KG1 (cell line): ENCODE results near the gene PGAP3.
"Not testable (repeated sequence)": the region's sequence is repeated elsewhere in the genome, so short reads cannot be mapped to it uniquely, and the experiment has no call there.

ENCODE experiments used
- DNase-seq: peaks from one replicate; lab custom pipeline; 2025; lab: John Stamatoyannopoulos, UW

Gene PGAP3

DNA sequence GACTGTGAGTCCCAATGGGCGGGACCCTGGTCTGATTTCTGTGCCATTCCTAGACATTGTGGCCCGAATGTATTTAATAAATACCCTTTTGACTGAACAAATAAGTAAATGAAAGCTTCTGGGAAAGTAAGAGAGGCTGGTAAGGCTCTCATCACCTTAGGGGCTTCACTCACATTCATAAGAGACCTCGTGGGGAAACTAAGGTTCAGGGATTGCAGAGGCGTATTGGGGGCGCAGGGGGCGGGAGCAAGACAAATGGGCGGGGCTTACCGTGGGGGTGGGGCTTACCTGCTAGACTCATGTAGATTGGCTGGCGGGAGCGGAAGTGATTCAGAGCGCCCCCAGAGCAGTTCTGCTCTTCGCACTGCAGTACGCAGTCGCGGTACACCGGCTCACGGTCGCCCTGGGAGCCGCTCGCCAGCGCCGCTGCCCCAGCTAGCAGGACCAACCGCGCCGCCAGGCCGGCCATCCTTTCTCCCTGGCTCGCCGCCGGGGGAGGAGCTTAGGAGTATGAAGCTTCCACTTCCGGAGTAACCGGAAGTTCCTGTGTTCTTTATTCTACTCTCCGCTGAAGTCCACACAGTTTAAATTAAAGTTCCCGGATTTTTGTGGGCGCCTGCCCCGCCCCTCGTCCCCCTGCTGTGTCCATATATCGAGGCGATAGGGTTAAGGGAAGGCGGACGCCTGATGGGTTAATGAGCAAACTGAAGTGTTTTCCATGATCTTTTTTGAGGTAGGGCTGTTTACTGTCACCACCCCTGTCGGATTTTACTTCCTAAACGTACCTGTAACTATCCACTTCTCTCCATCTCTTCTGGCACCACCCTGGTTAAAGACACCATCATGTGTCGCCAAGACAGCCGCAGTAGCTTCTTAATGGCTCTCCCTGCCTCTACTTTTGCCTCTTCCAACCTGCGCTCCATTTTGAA is at the start of gene PGAP3:
PGAP3 (minus strand) TSS at position 512 of the 929 bp plus-strand sequence; CDS start at position 469, 43 bp downstream.
- DNase-seq, result peak; percentile 87

DNA sequence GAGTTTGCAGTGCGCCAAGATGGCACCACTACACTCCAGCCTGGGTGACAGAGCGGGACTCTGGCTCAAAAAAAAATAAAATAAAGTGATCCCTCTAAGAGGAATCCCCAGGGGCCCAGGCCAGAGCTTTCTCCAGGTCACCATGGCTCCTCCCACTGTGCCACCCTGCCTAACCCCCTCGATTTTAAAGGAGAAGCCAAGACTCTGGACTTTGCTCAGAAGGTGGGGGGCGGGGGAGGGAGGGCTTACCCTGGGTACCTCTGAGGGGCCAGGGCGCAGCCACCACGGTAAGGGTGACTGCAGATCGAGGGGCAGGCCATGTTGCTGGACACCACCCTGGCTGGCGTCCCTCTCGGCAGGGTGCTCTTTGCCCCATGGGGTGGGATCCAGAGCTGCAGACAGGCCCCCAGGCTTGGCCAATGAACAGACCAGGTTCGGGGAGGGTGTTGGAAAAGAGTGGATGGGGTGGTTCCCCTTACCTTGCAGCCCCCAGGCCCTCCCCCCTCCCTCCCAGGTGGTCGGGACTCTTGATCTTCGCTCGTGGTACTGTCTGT is 49.4 kb upstream of the PGAP3 start:
- no peak for DNase-seq

- no peak for DNase-seq
Measured at GRCh38 chr17:39736319-39737165, 48.7 kb upstream of the PGAP3 start.

DNA sequence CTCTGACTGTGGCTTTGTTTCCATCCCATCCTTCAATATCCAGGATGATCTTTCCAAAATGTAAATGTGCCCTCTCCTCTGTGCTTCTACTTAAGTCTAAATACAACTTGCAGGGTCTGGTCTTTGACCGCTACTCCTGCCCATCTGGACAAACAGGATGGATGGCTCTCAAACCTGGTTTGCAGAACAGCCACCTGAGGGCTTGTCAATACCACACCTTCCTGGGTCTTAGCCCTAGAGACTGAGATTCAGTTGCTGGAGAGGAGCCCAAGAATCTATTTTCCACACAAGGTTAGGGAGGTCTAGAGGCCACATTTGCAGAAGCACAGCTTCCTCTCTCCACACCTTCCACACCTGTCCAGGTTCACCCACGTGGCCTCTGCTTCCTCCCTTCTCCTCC is 48.0 kb upstream of the PGAP3 start:
- no peak for DNase-seq

- no peak for DNase-seq
Measured at GRCh38 chr17:39732586-39732985, 44.7 kb upstream of the PGAP3 start.

- peak; percentile 52 for DNase-seq
Measured at GRCh38 chr17:39730095-39730921, 42.5 kb upstream of the PGAP3 start, which contains the start of gene MIEN1. TSS of gene MIEN1 (minus strand) at chr17:39730532. CDS start at chr17:39730495, 37 bp downstream.

- DNase-seq, result no peak
Measured at GRCh38 chr17:39729280-39729851, 41.5 kb upstream of the PGAP3 start.

DNA sequence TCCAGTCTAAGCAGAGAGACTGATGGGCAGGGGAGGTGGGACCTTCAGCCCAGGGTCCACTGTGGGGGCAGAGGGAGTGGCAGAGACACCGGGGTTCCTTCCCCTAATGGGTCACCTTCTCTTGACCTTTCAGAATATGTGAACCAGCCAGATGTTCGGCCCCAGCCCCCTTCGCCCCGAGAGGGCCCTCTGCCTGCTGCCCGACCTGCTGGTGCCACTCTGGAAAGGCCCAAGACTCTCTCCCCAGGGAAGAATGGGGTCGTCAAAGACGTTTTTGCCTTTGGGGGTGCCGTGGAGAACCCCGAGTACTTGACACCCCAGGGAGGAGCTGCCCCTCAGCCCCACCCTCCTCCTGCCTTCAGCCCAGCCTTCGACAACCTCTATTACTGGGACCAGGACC is 39.7 kb upstream of the PGAP3 start:
- no peak for DNase-seq

GRCh38 chr17:39726617-39727016 is 38.8 kb upstream of the PGAP3 start:
- no peak for DNase-seq

GRCh38 chr17:39725923-39726322 is 38.1 kb upstream of the PGAP3 start:
- DNase-seq, result not testable (repeated sequence)

DNA sequence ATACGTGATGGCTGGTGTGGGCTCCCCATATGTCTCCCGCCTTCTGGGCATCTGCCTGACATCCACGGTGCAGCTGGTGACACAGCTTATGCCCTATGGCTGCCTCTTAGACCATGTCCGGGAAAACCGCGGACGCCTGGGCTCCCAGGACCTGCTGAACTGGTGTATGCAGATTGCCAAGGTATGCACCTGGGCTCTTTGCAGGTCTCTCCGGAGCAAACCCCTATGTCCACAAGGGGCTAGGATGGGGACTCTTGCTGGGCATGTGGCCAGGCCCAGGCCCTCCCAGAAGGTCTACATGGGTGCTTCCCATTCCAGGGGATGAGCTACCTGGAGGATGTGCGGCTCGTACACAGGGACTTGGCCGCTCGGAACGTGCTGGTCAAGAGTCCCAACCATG is 36.9 kb upstream of the PGAP3 start:
- no peak for DNase-seq

DNA sequence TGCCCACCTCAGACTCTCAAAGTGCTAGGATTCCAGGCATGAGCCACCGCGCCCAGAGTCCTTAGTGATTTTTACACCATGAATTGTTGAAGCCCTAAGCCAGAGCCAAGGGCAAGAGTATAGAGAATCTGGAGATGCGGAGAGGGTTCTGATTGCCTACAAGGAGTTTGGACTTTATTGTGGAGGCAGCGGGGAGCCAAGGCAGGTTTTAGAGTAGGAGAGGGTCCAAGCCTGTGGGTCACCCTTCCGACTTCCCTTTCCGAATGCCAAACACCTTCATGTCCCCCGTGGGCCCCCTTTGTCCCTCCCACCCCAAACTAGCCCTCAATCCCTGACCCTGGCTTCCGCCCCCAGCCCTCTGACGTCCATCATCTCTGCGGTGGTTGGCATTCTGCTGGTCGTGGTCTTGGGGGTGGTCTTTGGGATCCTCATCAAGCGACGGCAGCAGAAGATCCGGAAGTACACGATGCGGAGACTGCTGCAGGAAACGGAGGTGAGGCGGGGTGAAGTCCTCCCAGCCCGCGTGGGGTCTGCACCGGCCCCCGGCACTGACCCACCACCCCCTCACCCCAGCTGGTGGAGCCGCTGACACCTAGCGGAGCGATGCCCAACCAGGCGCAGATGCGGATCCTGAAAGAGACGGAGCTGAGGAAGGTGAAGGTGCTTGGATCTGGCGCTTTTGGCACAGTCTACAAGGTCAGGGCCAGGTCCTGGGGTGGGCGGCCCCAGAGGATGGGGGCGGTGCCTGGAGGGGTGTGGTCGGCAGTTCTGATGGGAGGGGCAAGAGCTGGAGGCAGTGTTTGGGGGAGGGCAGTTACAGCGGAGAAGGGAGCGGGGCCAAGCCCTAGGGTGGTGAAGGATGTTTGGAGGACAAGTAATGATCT is 35.4 kb upstream of the PGAP3 start:
- no peak for DNase-seq

- DNase-seq, result no peak
Measured at GRCh38 chr17:39722104-39722503, 34.2 kb upstream of the PGAP3 start.

DNA sequence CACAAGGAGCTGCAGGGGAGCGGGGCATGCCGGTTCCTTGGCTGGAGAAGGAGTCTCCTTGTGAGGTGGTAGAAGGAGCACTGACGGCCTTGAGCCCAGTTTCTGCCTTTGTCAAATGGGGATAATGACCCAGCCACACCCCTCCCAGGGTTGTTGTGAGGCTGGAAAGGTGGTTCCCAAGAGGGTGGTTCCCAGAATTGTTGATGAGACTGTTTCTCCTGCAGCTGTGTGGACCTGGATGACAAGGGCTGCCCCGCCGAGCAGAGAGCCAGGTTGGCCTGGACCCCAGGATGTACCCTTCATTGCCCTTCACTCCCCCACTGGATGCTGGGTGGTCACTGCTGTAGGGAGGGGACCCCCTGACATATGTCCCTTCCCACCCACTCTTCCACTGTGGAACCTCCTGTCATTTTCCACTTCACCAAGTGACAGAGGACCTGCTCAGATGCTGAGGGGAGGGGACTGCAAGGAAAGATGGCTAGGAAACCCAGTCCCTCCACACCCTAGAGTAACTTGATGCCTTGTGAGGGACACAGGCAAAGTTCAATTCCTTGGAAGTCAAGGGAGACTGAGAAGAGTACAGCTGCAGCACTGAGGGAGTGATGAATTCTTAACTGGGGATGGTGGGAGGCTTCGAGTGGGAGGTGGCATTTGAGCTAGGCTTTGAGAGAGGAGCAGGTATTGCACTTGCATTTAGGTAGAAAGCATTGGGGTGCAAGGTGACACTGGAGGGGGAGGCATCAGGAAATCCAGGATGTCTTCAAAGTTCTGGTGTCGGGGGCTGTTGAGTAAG is 31.9 kb upstream of the PGAP3 start:
- DNase-seq, result no peak

DNA sequence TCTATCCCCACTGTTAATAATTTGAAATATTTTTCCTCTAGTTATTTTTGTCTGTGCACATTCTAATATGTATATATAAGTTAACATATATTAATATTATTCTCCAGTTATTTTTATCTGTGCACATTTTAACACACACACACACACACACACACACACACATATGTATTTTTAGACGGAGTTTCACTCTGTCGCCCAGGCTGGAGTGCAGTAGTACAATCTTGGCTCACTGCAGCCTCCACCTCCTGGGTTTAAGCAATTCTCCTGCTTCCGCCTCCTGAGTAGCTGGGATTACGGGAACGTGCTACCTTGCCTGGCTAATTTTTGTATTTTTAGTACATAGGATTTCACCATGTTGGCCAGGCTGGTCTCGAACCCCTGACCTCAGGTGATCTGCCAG is 29.8 kb upstream of the PGAP3 start:
- DNase-seq, result no peak

- DNase-seq, result no peak
Measured at GRCh38 chr17:39716879-39717536, 29.2 kb upstream of the PGAP3 start.

DNA sequence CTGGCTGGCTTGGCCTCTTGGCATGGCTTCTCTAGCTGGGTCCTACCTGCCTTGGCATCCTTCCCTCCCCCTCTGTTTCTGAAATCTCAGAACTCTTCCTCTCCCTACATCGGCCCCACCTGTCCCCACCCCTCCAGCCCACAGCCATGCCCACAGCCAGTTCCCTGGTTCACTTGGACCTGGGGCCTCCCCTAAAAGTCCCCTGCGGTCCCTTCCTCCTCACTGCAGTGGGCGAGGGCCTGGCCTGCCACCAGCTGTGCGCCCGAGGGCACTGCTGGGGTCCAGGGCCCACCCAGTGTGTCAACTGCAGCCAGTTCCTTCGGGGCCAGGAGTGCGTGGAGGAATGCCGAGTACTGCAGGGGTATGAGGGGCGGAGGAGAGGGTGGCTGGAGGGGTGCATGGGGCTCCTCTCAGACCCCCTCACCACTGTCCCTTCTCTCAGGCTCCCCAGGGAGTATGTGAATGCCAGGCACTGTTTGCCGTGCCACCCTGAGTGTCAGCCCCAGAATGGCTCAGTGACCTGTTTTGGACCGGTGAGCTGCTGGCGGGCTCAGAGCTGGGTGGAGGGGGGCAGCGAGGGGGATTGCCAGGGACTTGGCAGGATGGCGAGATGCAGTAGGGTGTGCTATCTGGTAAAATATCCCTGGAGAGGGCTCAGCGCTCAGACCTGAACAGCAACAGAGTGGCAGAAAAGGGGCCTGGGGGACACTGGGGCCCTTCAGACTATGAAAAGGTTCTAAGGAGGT is 28.4 kb upstream of the PGAP3 start:
- DNase-seq, result no peak
